Left lung (tissue), 10 donors: Measurements from ENCODE around the gene CARD8. TPM values are rescaled to one million over a fixed set of nuclear protein-coding genes. Genes with fewer than 3 reads are reported as not detected.

ENCODE experiments used
- ATAC-seq: fragments of 200-7000 bp; cut with Tn5 transposase; one replicate; pipeline ENCODE4 v1.9.1; 2020; ENCODE audit warnings: moderate library complexity
- DNase-seq, 4 donors: peaks; one replicate each; pipeline ENCODE4 v3.0.0-alpha.2; 2013 to 2020
- H3K27ac ChIP-seq, 2 donors: fragments of 200-600 bp; sonication (generic) in 1 of 2; one replicate each; pipeline versions ENCODE4 v1.5.0 to v1.8.0; 2020 to 2021
- H3K27me3 ChIP-seq, 2 donors: fragments of 200-600 bp; sonication (generic) in 1 of 2; one replicate each; pipeline versions ENCODE4 v1.5.0 to v1.8.0; 2020 to 2021
- H3K36me3 ChIP-seq, 2 donors: fragments of 200-600 bp; sonication (generic) in 1 of 2; one replicate each; pipeline versions ENCODE4 v1.5.0 to v1.8.0; 2020 to 2021
- H3K4me1 ChIP-seq, 2 donors: fragments of 200-600 bp; one replicate each; pipeline ENCODE4 v1.8.0; 2021
- H3K4me3 ChIP-seq, 2 donors: fragments of 200-600 bp; sonication (generic) in 1 of 2; one replicate each; pipeline versions ENCODE4 v1.5.0 to v1.8.0; 2020 to 2021; ENCODE audit warnings: mild to moderate bottlenecking in 1 of 2
- H3K9me3 ChIP-seq, 2 donors: fragments of 200-600 bp; sonication (generic) in 1 of 2; one replicate each; pipeline versions ENCODE4 v1.5.0 to v1.8.0; 2020 to 2021
- CTCF ChIP-seq, 2 donors: fragments of 200-600 bp; sonication (generic) in 1 of 2; IDR thresholded peaks; one replicate each; pipeline versions ENCODE4 v1.5.0 to v1.8.0; 2021; ENCODE audit warnings: antibody characterized with exemption in 2 of 2
- intact Hi-C, 2 donors: fragments of 100-400 bp; cut with DNase I; formaldehyde crosslinking; loops; one replicate each; pipeline versions ENCODE4 v1.11.2 to v1.14.2; 2022
- polyA plus RNA-seq, 6 donors: library from polyadenylated mRNA; unstranded; fragments of 120-200 nt; gene quantifications; one replicate each; pipeline ENCODE4 v1.2.1, GENCODE V29; 2013; ENCODE audit not compliant: insufficient read length in 6 of 6
- total RNA-seq, 2 donors: library from RNA; stranded (reverse); fragmentation: NEBNext Ultra II Directional; extraction: Animal tissue kit (Norgen Biotek cat#: 25700); gene quantifications; one replicate each; pipeline ENCODE4 v1.2.1, GENCODE V29; 2021
- donor health status: DM: no; HTN: yes; CAD: no.
- donor health status: DM: no; HTN: no; CAD: no.

Gene CARD8
- total and polyA plus RNA-seq, 8 donors, result 51.3 to 92.3 (median 83.0) TPM

GRCh38 chr19:48301886-48302599 is 46.3 kb upstream of the CARD8 start:
- DNase-seq, result no peak
- Histone ChIP-seq H3K4me3 (no peak overlapping the region), H3K36me3 (no peaks in the 10 kb centered on the region), H3K4me1 (no peaks in the 10 kb centered on the region), H3K27ac (no peak overlapping the region), H3K27me3 (no peaks in the 10 kb centered on the region), H3K9me3 (no peaks in the 10 kb centered on the region)
- TF ChIP-seq CTCF (IDR thresholded peaks at IDR 0.05), result no peak
- intact Hi-C loops, result no loop called here
- no peak for ATAC-seq

GRCh38 chr19:48297975-48298374 is 42.3 kb upstream of the CARD8 start:
- Histone ChIP-seq H3K36me3 (no peaks in the 10 kb centered on the region), H3K27ac (no peak overlapping the region), H3K9me3 (no peaks in the 10 kb centered on the region), H3K4me3 (no peak overlapping the region), H3K4me1 (no peaks in the 10 kb centered on the region), H3K27me3 (no peaks in the 10 kb centered on the region)
- intact Hi-C loops, result no loop called here
- DNase-seq (no peak), ATAC-seq (no peak)
- no peak for TF ChIP-seq CTCF (IDR thresholded peaks at IDR 0.05)

GRCh38 chr19:48296963-48297734 is 41.4 kb upstream of the CARD8 start:
- H3K9me3 ChIP-seq, result no peaks in the 10 kb centered on the region
- intact Hi-C loops, result no loop called here
- ATAC-seq (no peak), DNase-seq (no peak)
- no peak overlapping the region for H3K4me3 ChIP-seq
- no peaks in the 10 kb centered on the region for H3K36me3 ChIP-seq
- H3K27me3 ChIP-seq, result no peaks in the 10 kb centered on the region
- H3K4me1 ChIP-seq, result no peaks in the 10 kb centered on the region
- TF ChIP-seq CTCF (IDR thresholded peaks at IDR 0.05), result no peak
- H3K27ac ChIP-seq, result no peak overlapping the region

- DNase-seq, result no peak
Observed at GRCh38 chr19:48295458-48295857, 39.7 kb upstream of the CARD8 start.

More at GRCh38 chr19:48295458-48295857, 39.7 kb upstream of the CARD8 start:
- no peak for TF ChIP-seq CTCF (IDR thresholded peaks at IDR 0.05)
- Histone ChIP-seq H3K27ac (no peak overlapping the region), H3K27me3 (peaks cover 0 to 7% of the 10 kb centered on the region in 2 donors), H3K4me3 (no peak overlapping the region), H3K4me1 (peaks cover 4 to 12% of the 10 kb centered on the region in 2 donors), H3K9me3 (no peaks in the 10 kb centered on the region), H3K36me3 (no peaks in the 10 kb centered on the region)
- ATAC-seq, result no peak
- intact Hi-C loops, result no loop called here
